ENCODE measurements around the gene CA10. TPM values are rescaled to one million over a fixed set of nuclear protein-coding genes. Genes with fewer than 3 reads are reported as not detected.

The CA10 gene
- total and polyA plus RNA-seq, 2 of the 4 experiments (the other 2 are of a cell fraction): not detected

- Histone ChIP-seq H3K9me3 (ENCODE audit: control insufficient read depth, insufficient read depth, low read length) (peaks cover 16% of the 10 kb centered on the region), H2AFZ (replicated peaks; ENCODE audit: low read length, poor library complexity) (no peak overlapping the region), H2AK5ac (ENCODE audit: low read depth, low read length) (no peak overlapping the region), H3K14ac (replicated peaks; ENCODE audit: low read depth, low read length) (no peak overlapping the region), H3K4me3 (ENCODE audit: insufficient read depth, low read depth, low read length) (no peak overlapping the region), H2BK120ac (ENCODE audit: low read depth, low read length) (no peak overlapping the region), H2BK20ac (ENCODE audit: low read depth, low read length) (no peak overlapping the region), H3K27ac (ENCODE audit: insufficient read depth, low read length) (no peak overlapping the region), H3K23ac (ENCODE audit: low read depth, low read length) (no peak overlapping the region), H4K91ac (ENCODE audit: insufficient read depth, low read depth, low read length) (no peak overlapping the region), H2AK9ac (replicated peaks; ENCODE audit: low read depth, low read length, poor library complexity) (no peak overlapping the region), H2BK5ac (ENCODE audit: low read depth, low read length, poor library complexity, severe bottlenecking) (no peak overlapping the region), H3K4me2 (ENCODE audit: low read depth, low read length) (no peak overlapping the region), H3K18ac (ENCODE audit: low read depth, low read length) (no peak overlapping the region), H3K36me3 (ENCODE audit: control insufficient read depth, insufficient read depth, low read length) (no peaks in the 10 kb centered on the region), H4K8ac (ENCODE audit: low read depth in 2 of 2, low read length in 2 of 2) (no peak overlapping the region), H4K20me1 (ENCODE audit: insufficient read depth, low read length) (no peaks in the 10 kb centered on the region), H3K56ac (ENCODE audit: extremely low read depth, insufficient read depth, low read length) (no peak overlapping the region), H3K4me1 (ENCODE audit: control insufficient read depth, insufficient read depth, low read length) (no peaks in the 10 kb centered on the region), H3K27me3 (ENCODE audit: control insufficient read depth, insufficient read depth, low read length) (no peaks in the 10 kb centered on the region), H3K79me1 (ENCODE audit: low read depth in 1 of 2, low read length in 2 of 2) (no peaks in the 10 kb centered on the region), H4K5ac (ENCODE audit: low read depth, low read length) (no peak overlapping the region), H3K9ac (ENCODE audit: low read depth, low read length) (no peak overlapping the region), H2BK15ac (ENCODE audit: low read depth, low read length) (no peak overlapping the region), H3K4ac (ENCODE audit: low read depth, low read length) (no peak overlapping the region), H3K9me1 (ENCODE audit: insufficient read depth, low read length) (no peaks in the 10 kb centered on the region)
- no peak for DNase-seq
- WGBS, 2 experiments (ENCODE audit: extremely low coverage in 2 of 2, insufficient read length in 1 of 2): no CpG with 5 or more reads among the region's 2 CpGs
- TF ChIP-seq CHD1 (IDR thresholded peaks at IDR 0.05; ENCODE audit: low read depth, low read length) (no peak), MAFK (IDR thresholded peaks at IDR 0.05; ENCODE audit: low read depth, low read length) (no peak), POLR2A (IDR thresholded peaks at IDR 0.05; ENCODE audit: low read depth, low read length) (no peak), MAZ (IDR thresholded peaks at IDR 0.05; ENCODE audit: borderline replicate concordance, low read depth, low read length) (no peak), RFX5 (IDR thresholded peaks at IDR 0.05; ENCODE audit: low read depth, low read length) (no peak), SMC3 (IDR thresholded peaks at IDR 0.05; ENCODE audit: low read depth, low read length) (no peak), CTCF (conservative IDR thresholded peaks at IDR 0.05; ENCODE audit: low read depth, low read length) (no peak), NFE2L2 (IDR thresholded peaks at IDR 0.05; ENCODE audit: low read depth, low read length) (no peak), RAD21 (IDR thresholded peaks at IDR 0.05; ENCODE audit: low read length) (no peak), FOS (IDR thresholded peaks at IDR 0.05; ENCODE audit: low read depth, low read length) (no peak), CEBPB (IDR thresholded peaks at IDR 0.05; ENCODE audit: low read depth, low read length) (no peak), ELK1 (IDR thresholded peaks at IDR 0.05; ENCODE audit: borderline replicate concordance, low read depth, low read length) (no peak)
- CTCF ChIA-PET: no interaction called here
- POLR2A ChIA-PET (ENCODE audit: unreplicated experiment): no interaction called here
- no peak for ATAC-seq (ENCODE audit: low read depth)
- BruUV-seq (replicated peaks): no TSS peak
- in situ Hi-C loops (cut with MboI; ENCODE audit: low sequenced_read_pairs) (no loop called here), dilution Hi-C loops (cut with HindIII; ENCODE audit: low sequenced_read_pairs, unreplicated experiment) (no loop called here), intact Hi-C loops (cut with micrococcal nuclease) (no loop called here)
Measured at GRCh38 chr17:51685287-51685909, 473.1 kb downstream of the CA10 start.
